GM12865 (cell line): ENCODE measurements around the gene NAGK.
A peak's percentile ranks its signal among the peaks of the same experiment; 100 is the strongest.
"Not testable (repeated sequence)": the region's sequence is repeated elsewhere in the genome, so short reads cannot be mapped to it uniquely, and the experiment has no call there.

Source experiments
- DNase-seq: peaks from one replicate; pipeline ENCODE4 v3.0.0; 2010; ENCODE audit warnings: low read depth
- H3K4me3 ChIP-seq: 2 replicates; pipeline ENCODE4 v1.5.1; 2011; ENCODE audit warnings: mild to moderate bottlenecking, low read depth, low read length, control low read depth
- CTCF ChIP-seq: IDR thresholded peaks from 2 replicates; pipeline ENCODE4 v1.5.1; 2011; ENCODE audit warnings: low read length, control low read depth, low read depth, inconsistent platforms; ENCODE audit not compliant: insufficient read depth; ENCODE audit errors: missing control alignments

NAGK gene

GRCh38 chr2:71068218-71069035 is at the start of gene NAGK:
TSS of gene NAGK (plus strand) at chr2:71068648. CDS start at chr2:71068684, 36 bp downstream.
- TF ChIP-seq CTCF = no peak
- peak; percentile 97 for DNase-seq
- peak within 1 kb of the TSS; percentile 91 for H3K4me3 ChIP-seq

GRCh38 chr2:71019989-71020388 is 48.5 kb upstream of the NAGK start:
- H3K4me3 ChIP-seq, DNase-seq: not testable (repeated sequence)

- H3K4me3 ChIP-seq, DNase-seq: not testable (repeated sequence)
Measured at GRCh38 chr2:71021394-71021793, 47.1 kb upstream of the NAGK start.

GRCh38 chr2:71023553-71024243 is 44.8 kb upstream of the NAGK start:
- peak; percentile 65 for DNase-seq
- peak; percentile 28 for TF ChIP-seq CTCF
- H3K4me3 ChIP-seq = not testable (repeated sequence)

- not testable (repeated sequence) for H3K4me3 ChIP-seq, DNase-seq
Measured at GRCh38 chr2:71036296-71036695, 32.2 kb upstream of the NAGK start.

GRCh38 chr2:71042287-71042686 is 26.2 kb upstream of the NAGK start:
- no peak for TF ChIP-seq CTCF
- no peak for DNase-seq
- no peak overlapping the region for H3K4me3 ChIP-seq

- no peak for TF ChIP-seq CTCF
- no peak overlapping the region for H3K4me3 ChIP-seq
- DNase-seq = no peak
Measured at GRCh38 chr2:71043531-71044407, 24.7 kb upstream of the NAGK start.

GRCh38 chr2:71045151-71045550 is 23.3 kb upstream of the NAGK start:
- no peak for TF ChIP-seq CTCF
- DNase-seq = no peak
- H3K4me3 ChIP-seq = no peak overlapping the region
